HG03095 (cell line): ENCODE results near the gene ZNF513.
"Not testable (repeated sequence)": the region's sequence is repeated elsewhere in the genome, so short reads cannot be mapped to it uniquely, and the experiment has no call there.

Source experiments
- ATAC-seq: cut with Tn5 transposase; IDR thresholded peaks from one replicate; pipeline ENCODE4 v1.9.1; 2021; ENCODE audit warnings: moderate library complexity; ENCODE audit not compliant: unreplicated experiment

Gene ZNF513

DNA sequence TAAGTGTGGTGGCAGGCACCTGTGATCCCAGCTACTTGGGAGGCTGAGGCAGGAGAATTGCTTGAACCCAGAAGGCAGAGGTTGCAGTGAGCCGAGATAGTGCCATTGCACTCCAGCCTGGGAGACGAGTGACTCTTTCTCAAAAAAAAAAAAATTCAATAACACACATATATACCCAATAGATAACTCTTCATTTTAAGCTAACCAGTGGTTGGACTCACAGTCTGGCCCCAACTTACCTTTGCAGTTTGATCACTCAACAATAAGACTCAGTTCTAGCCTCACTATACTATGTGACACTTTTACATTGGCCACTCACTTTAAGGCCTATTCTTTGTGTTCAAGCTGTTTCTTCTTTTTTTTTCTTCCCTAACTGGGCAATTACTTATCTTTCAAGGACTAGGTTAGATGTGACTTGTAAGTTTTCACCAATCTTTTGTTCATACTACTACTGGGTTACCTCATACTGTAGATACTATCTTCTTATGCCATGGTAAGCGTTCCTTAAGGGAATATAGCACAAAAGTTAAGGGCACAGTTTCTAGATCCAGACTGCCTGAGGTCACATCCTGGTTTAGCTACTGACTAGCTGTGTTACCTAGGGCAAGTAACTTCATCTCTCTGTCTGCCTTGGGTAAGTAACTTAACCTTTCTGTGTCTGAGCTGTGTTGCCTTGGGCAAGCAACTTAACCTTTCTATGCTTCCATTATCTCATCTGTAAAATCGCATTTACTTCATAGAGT, 17.7 kb downstream of the ZNF513 start:
- no peak for ATAC-seq

DNA sequence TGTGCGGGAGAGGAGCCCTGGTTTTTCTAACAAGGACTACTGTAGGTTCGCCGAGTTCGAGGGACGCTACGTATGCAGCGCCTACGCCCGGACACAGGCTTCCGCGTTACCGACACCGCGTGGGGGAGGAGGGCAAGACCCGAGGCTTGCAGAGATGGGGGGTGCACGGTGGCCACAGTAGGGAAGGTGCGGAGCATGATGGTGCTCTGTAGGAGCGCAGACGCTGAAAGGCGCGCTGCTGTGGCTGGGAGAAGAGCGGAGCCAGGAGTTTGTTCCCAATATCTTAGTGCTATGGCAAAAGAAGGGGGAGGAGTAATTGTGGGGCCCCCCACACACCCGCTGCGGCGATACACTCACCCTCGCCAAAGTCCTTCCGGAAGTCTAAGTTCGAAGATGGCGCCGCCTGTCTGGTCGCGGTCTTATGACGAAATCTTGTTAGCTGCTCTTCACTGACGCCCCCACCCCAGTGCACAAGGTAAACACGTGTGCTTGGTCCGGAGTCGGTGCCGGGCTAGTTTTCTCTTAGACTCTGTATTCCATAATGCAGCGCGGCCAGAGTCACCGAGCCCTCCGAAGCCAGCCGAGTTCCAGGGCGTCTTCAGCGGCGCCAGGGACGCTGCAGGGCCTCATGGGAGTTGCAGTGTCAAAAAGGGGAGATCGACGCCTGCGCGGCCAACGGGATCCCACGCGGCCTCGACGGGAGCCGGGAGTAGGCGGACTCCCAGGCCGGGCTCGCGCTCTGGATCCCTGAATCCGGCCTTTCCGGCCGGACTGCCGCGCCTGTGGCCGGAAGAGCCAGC, 24.0 kb downstream of the ZNF513 start, which contains the start of gene GTF3C2:
TSS of gene GTF3C2 (minus strand) at position 383 of the 800 bp plus-strand sequence. CDS start 13,210 bp downstream, outside the sequence.
- ATAC-seq, result peak; percentile 79

DNA sequence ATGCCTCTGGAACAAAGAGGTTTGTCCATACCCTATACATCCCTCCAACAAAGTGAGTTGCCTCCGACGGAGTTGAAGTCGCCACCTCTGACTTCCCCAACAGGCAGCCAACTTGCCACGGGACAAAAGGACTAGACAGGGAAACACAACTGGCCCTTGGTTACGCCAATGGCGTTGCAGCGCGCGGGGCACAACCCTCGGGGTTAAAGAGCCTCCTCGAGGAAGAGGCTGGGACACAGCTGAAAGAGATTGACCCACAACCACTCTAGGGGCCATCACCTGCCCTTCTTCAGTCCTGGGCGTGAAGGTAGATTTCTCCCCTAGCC, 24.5 kb downstream of the ZNF513 start:
- peak; percentile 31 for ATAC-seq

GRCh38 chr2:27354597-27354927, 26.0 kb downstream of the ZNF513 start:
- no peak for ATAC-seq

- ATAC-seq, result no peak
Observed at GRCh38 chr2:27353762-27354596, 26.6 kb downstream of the ZNF513 start.

DNA sequence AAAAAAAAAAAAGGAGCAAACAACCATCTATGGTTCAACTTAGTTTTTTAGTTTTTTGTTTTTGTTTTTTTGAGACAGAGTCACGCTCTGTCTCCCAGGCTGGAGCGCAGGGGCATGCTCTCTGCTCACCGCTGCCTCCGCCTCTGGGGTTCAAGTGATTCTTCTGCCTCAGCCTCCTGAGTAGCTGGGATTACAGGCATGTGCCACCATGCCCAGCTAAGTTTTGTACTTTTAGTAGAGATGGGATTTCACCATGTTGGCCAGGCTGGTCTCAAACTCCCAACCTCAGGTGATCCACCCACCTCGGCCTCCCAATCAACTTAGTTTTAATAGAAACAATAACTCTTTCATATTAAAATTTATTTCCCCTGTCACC, 27.2 kb downstream of the ZNF513 start:
- not testable (repeated sequence) for ATAC-seq

GRCh38 chr2:27351802-27352598, 28.5 kb downstream of the ZNF513 start:
- no peak for ATAC-seq

- no peak for ATAC-seq
Observed at GRCh38 chr2:27350106-27350693, 30.3 kb downstream of the ZNF513 start.

DNA sequence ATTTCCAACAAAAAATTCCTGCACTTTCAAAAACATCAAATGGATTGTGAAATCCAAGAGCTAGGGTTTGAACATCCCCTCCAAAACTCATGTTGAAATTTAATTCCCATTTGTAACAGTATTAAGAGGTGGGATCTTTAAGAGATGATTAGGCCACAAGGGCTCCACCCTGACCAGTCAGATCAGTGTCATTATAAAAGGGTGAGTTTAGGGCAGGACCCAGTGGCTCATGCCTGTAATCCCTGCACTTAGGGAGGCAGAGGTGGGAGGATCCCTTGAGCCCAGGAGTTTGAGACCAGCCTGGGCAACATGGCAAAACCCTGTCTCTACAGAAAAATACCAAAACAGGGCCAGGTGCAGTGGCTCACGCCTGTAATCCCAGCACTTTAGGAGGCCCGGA, 32.9 kb downstream of the ZNF513 start:
- ATAC-seq, result no peak

- no peak for ATAC-seq
Observed at GRCh38 chr2:27336173-27336572, 44.4 kb downstream of the ZNF513 start.

DNA sequence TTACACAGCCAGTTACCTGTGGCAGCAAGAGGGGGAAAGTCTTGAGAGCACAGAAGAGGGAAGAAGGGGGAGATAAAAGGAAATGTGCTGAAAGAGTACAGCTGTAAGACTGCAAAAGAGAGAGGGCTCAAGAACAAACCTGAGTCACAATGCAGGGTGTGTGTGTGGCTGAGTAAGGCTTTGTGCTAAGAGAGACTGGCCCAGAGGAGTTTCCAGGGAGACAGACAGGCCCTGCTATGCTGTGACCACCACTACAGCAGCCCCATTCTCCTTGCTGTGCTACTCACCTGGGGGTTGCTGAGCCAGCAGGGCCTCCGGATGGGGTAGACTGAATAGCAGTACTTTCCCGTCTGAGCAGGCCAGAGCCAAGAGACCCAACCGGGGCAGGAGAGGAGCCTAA, 45.2 kb downstream of the ZNF513 start:
- ATAC-seq, result no peak
